Right atrium auricular region (tissue), 2 donors: ENCODE results near the gene SLC9A3. TPM values are rescaled to one million over a fixed set of nuclear protein-coding genes. Genes with fewer than 3 reads are reported as not detected.

Source experiments
- DNase-seq: peaks from one replicate; pipeline ENCODE4 v3.0.0-alpha.2; 2019; ENCODE audit warnings: low spot score
- H3K27ac ChIP-seq, 2 donors: fragments of 200-600 bp; sonication (generic); 1 replicate in 1 of 2; 2 replicates in 1 of 2; pipeline ENCODE4 v1.5.1; 2016 to 2019
- H3K27me3 ChIP-seq, 2 donors: fragments of 200-600 bp; sonication (generic); one replicate each; pipeline versions ENCODE4 v1.5.1 to v1.6.0; 2017 to 2019
- H3K36me3 ChIP-seq: fragments of 200-600 bp; sonication (generic); one replicate; pipeline ENCODE4 v1.5.1; 2016
- H3K4me1 ChIP-seq, 2 donors: fragments of 200-600 bp; sonication (generic); one replicate each; pipeline versions ENCODE4 v1.5.1 to v1.6.0; 2017 to 2019
- H3K4me3 ChIP-seq, 2 donors: fragments of 200-600 bp; sonication (generic); 1 replicate in 1 of 2; 2 replicates in 1 of 2; pipeline ENCODE4 v1.5.1; 2017 to 2019; ENCODE audit warnings: mild to moderate bottlenecking in 1 of 2, moderate library complexity in 1 of 2
- H3K9me3 ChIP-seq, 2 donors: fragments of 200-600 bp; sonication (generic); one replicate each; pipeline ENCODE4 v1.5.1; 2019
- total RNA-seq, 2 donors: library from RNA; depleted of rRNA; stranded (reverse); fragments of >200 nt; gene quantifications; one replicate each; pipeline ENCODE4 v1.1.0, GENCODE V29; 2016
- TF ChIP-seq, protein P1 (sequence below), 2 donors: fragments of 200-600 bp; sonication (generic); IDR thresholded peaks; one replicate each; pipeline ENCODE4 v1.5.1; 2019; ENCODE audit warnings: antibody characterized with exemption in 2 of 2

SLC9A3 gene
- total RNA-seq, 2 donors from 2014 or later, result 1.8 to 2.3 TPM

DNA sequence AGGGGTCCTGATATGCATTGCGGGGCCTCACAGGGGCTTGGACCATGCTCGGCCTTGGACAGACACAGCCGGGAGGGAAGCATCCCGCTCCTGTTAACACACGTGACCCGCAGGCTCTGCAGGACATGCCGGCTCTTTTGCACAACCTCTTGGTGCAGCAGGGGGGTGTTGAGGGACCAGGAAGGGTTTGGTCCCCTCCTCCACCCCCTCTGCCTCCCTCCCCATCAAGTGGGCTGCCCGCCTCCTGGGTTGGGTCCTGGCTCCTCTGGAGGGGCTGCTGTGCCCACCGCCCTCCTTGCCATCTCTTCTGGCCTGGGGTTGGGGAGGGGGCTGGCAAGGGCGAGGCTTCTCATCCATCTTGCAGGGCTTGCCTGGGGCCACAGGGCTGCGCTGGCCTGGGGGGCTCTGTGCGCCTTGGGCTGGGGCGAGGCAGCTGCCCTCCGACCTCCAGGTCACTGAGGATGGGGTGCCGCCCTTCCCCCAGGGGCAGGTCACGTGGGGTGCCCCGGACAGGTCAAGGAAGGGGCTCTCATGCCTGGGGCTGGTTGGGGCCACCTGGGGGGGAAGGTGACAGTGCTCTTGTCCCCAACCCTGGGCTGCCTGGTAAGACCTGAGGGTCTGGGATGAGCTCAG lies 16.8 kb upstream of the SLC9A3 start:
- TF ChIP-seq, protein P1, sequence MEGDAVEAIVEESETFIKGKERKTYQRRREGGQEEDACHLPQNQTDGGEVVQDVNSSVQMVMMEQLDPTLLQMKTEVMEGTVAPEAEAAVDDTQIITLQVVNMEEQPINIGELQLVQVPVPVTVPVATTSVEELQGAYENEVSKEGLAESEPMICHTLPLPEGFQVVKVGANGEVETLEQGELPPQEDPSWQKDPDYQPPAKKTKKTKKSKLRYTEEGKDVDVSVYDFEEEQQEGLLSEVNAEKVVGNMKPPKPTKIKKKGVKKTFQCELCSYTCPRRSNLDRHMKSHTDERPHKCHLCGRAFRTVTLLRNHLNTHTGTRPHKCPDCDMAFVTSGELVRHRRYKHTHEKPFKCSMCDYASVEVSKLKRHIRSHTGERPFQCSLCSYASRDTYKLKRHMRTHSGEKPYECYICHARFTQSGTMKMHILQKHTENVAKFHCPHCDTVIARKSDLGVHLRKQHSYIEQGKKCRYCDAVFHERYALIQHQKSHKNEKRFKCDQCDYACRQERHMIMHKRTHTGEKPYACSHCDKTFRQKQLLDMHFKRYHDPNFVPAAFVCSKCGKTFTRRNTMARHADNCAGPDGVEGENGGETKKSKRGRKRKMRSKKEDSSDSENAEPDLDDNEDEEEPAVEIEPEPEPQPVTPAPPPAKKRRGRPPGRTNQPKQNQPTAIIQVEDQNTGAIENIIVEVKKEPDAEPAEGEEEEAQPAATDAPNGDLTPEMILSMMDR (IDR thresholded peaks at IDR 0.05), result no peak
- Histone ChIP-seq H3K4me1 (no peaks in the 10 kb centered on the region), H3K27ac (no peak overlapping the region), H3K9me3 (no peaks in the 10 kb centered on the region), H3K27me3 (no peaks in the 10 kb centered on the region), H3K36me3 (no peaks in the 10 kb centered on the region), H3K4me3 (no peak overlapping the region)
- no peak for DNase-seq

DNA sequence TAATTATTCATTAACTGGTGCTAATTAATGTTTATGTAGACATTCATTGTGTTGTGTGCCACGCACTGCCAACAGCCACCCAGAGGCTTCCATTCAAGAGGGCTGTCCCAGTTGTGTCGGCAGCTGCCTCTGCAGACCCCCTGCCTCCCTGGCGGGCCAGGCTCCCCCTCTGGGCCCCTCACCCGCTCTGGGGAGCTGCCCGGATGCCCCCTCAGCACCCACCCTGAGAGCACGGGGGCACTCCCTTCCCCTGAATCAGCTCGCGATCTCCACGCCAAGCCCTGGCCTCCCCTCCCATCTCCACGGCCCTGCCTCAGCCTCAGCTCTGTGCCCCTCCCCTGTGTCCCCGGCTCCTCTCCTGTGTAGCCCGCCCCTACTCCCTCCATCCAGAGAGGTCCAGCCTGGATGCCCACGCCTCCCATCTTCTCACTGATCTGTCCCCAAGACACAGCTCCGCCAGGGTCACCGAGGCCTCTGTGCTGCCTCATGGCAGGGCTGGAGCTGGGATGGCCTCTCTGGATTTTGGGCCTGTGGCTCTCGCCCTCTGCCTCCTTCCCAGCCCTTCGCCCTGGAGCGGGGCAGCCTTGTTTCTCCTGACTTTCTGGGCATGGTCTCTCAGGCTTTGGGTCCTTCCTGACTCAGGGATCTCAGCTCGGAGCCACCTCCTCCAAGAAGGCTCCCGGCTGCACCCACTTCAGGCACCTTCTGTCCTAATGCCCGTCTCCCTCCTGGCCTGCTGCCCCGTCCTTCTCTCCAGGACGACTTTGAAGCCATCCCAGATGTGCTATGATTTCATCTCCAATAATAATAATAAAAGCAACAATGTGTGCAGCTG lies 16.0 kb upstream of the SLC9A3 start:
- Histone ChIP-seq H3K36me3 (no peaks in the 10 kb centered on the region), H3K4me3 (no peak overlapping the region), H3K9me3 (no peaks in the 10 kb centered on the region), H3K27me3 (no peaks in the 10 kb centered on the region), H3K27ac (no peak overlapping the region), H3K4me1 (no peaks in the 10 kb centered on the region)
- no peak for DNase-seq
- TF ChIP-seq, protein P1 (IDR thresholded peaks at IDR 0.05), result no peak

DNA sequence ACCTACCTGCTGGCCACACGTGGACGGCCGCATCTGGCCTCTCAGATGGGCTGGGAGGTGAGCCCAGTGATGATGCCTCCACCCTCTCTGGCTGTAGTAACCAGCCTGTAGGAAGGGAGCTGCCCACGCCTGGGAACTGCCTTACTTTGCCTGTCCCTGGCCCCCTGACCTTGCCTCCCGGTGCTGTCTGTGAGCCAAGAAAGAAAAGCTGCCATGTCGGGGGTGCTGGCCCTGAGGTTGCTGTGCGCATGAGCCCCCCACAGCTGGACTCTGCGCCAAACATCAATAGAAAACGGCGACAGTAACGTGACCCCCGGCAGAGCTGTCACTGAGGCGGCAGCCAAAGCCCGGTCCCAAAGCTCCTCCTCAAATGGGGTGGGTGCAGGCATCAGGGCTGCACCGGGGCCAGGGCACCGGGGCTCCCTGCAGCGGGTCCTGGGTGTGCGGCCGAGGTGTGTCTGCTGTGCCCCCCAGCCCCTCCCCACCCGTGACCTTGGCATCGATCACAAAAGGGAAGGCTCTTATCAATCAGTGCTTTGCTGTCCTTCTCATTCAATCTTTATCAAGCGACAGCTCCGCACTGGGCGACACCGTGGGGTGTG lies 15.3 kb upstream of the SLC9A3 start:
- H3K27ac ChIP-seq, result no peak overlapping the region
- TF ChIP-seq, protein P1 (IDR thresholded peaks at IDR 0.05), result no peak
- H3K36me3 ChIP-seq, result no peaks in the 10 kb centered on the region
- no peaks in the 10 kb centered on the region for H3K9me3 ChIP-seq
- no peaks in the 10 kb centered on the region for H3K27me3 ChIP-seq
- no peaks in the 10 kb centered on the region for H3K4me1 ChIP-seq
- H3K4me3 ChIP-seq, result no peak overlapping the region
- DNase-seq, result no peak

DNA sequence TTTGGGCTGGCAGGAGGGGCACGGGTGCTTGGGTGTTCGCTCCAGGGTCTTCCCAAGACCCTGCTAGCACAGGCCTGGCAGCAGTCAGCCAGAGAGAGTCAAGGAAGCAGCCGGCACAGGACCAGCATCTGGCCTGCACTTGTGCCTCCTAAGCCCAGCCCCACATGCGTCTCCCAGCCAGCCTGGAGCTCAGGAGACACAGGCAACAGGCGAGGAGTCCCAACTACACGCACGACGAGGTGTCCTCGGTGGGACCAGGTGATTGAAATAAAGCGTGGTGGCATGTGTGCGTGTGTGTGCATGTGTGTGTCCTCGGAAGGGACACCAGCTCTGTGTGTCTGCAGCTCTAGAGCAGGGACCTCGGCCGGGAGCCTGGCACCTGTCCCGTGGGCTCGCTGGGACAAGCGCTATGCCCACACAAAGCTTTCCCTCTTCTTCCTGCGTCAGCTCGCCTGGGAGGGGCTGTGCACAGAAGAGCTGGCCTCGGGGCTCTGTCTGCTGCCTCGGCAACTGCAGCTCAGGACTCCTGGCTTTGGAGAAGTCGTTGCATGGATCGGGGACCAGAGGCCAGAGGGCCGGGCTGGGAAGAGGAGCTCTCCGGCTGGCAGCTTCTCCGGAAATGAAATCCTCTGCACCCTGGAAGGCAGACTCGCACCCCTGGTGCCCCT lies 14.7 kb upstream of the SLC9A3 start:
- DNase-seq, result no peak
- H3K36me3 ChIP-seq, result no peaks in the 10 kb centered on the region
- H3K27me3 ChIP-seq, result peaks cover 0 to 2% of the 10 kb centered on the region in 2 donors

DNA sequence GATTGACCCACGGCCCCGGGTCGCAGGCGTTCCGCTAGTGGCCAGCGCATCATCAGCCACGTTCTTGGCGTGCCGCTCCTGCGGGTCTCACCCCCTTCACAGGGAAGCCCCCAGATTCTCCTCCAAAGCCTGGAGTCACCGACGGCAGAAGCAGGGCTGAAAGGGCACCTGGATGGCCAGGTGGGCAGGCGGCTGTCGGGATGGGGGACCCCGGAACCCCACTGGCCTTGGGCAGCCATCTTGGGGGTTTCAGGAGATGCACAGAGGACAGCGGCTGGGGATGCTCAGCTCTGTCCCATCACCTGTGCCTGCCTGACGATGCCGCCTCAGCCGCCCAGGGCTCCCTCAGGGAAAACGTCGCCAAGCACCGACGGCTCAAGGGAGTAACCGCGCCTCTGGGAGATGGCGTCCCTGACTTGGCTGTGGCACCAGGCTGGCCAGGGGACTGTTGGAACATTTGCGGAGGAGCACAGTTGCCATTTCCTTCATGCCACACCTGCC lies 14.1 kb upstream of the SLC9A3 start:
- Histone ChIP-seq H3K27me3 (peaks cover 0 to 6% of the 10 kb centered on the region in 2 donors), H3K27ac (no peak overlapping the region), H3K4me3 (no peak overlapping the region), H3K9me3 (no peaks in the 10 kb centered on the region), H3K4me1 (no peaks in the 10 kb centered on the region), H3K36me3 (no peaks in the 10 kb centered on the region)
- TF ChIP-seq, protein P1 (IDR thresholded peaks at IDR 0.05), result no peak
- no peak for DNase-seq

More for the DNA sequence above, 14.7 kb upstream of the SLC9A3 start:
- TF ChIP-seq, protein P1 (IDR thresholded peaks at IDR 0.05), result no peak
- Histone ChIP-seq H3K9me3 (no peaks in the 10 kb centered on the region), H3K4me3 (no peak overlapping the region), H3K27ac (no peak overlapping the region), H3K4me1 (no peaks in the 10 kb centered on the region)
